Activated CD4-positive, alpha-beta memory T cell treated with anti-CD3 and anti-CD28 coated beads for 36 hours (primary cell): ENCODE measurements around the gene DNAJC15. TPM values are rescaled to one million over a fixed set of nuclear protein-coding genes. Genes with fewer than 3 reads are reported as not detected.
"Not testable (repeated sequence)": the region's sequence is repeated elsewhere in the genome, so short reads cannot be mapped to it uniquely, and the experiment has no call there.

Experiments used
- CTCF ChIA-PET: fragments of 350-600 bp; sonication (Branson Sonifier 250); formaldehyde crosslinking; loops from one replicate; lab custom pipeline; 2021; ENCODE audit warnings: antibody characterized with exemption, inconsistent platforms; lab: Charles Lee
- POLR2A ChIA-PET: fragments of 350-600 bp; sonication (Branson Sonifier 250); formaldehyde crosslinking; loops from one replicate; lab custom pipeline; 2021; ENCODE audit warnings: antibody characterized with exemption; lab: Charles Lee
- DNase-seq: peaks from one replicate; pipeline ENCODE4 v3.0.0-alpha.2; 2020
- H3K27ac Mint-ChIP-seq: one replicate; pipeline ENCODE4 v1.8.0; 2021; ENCODE audit warnings: mixed read lengths
- H3K27me3 Mint-ChIP-seq: one replicate; pipeline ENCODE4 v1.8.0; 2021; ENCODE audit warnings: mixed read lengths
- H3K36me3 Mint-ChIP-seq: one replicate; pipeline ENCODE4 v1.8.0; 2021; ENCODE audit warnings: mixed read lengths
- H3K4me1 Mint-ChIP-seq: one replicate; pipeline ENCODE4 v1.8.0; 2021; ENCODE audit warnings: low read depth, mixed read lengths
- H3K4me3 Mint-ChIP-seq: one replicate; pipeline ENCODE4 v1.8.0; 2021; ENCODE audit warnings: mild to moderate bottlenecking, mixed read lengths
- H3K9me3 Mint-ChIP-seq: one replicate; pipeline ENCODE4 v1.8.0; 2021; ENCODE audit warnings: mixed read lengths
- intact Hi-C: fragments of 100-400 bp; cut with micrococcal nuclease; formaldehyde crosslinking; loops from one replicate; pipeline ENCODE4 v1.15.1; 2023
- total RNA-seq, 2 experiments: library from RNA; stranded (reverse); gene quantifications; one replicate each; pipeline ENCODE4 v1.2.3, GENCODE V29; 2021

The DNAJC15 gene
- total RNA-seq, 2 experiments from 2014 or later: 16.4 to 17.4 TPM

- Mint-ChIP-seq H3K27me3 (no peaks in the 10 kb centered on the region), H3K9me3 (no peaks in the 10 kb centered on the region), H3K4me1 (peaks cover 60% of the 10 kb centered on the region), H3K27ac (no peak overlapping the region), H3K4me3 (no peak overlapping the region), H3K36me3 (peaks cover 6% of the 10 kb centered on the region)
- ChIA-PET CTCF (no interaction called here), POLR2A (no interaction called here)
- no peak for DNase-seq
- intact Hi-C loops: loop anchor here (5.0 to 10.0 kb wide), 3 partner anchors 551 to 751 kb away; no protein-coding TSS in a partner anchor
Measured at GRCh38 chr13:43046259-43046658, 22.9 kb downstream of the DNAJC15 start.

- intact Hi-C loops: loop anchor here (2.0 kb wide), 2 partner anchors 20 to 62 kb away; partner anchors contain the start of gene EPSTI1
- Mint-ChIP-seq H3K36me3 (peaks cover 12% of the 10 kb centered on the region), H3K4me3 (no peak overlapping the region), H3K4me1 (peaks cover 29% of the 10 kb centered on the region), H3K27me3 (no peaks in the 10 kb centered on the region), H3K27ac (no peak overlapping the region), H3K9me3 (no peaks in the 10 kb centered on the region)
- DNase-seq: peak; percentile 25
- POLR2A ChIA-PET: no interaction called here
- CTCF ChIA-PET: interaction anchor here (0.6 to 0.7 kb wide), 2 partner anchors 23 to 497 kb away, joined by 3 read pairs; no protein-coding TSS in a partner anchor
Measured at GRCh38 chr13:43054803-43055802, 31.7 kb downstream of the DNAJC15 start.

GRCh38 chr13:43057653-43058317, 34.4 kb downstream of the DNAJC15 start:
- intact Hi-C loops: loop anchor here (1.0 kb wide), 1 partner anchor 34 kb away; the partner anchor contains the start of gene DNAJC15
- Mint-ChIP-seq H3K4me1 (peaks cover 48% of the 10 kb centered on the region), H3K36me3 (peaks cover 11% of the 10 kb centered on the region), H3K27me3 (no peaks in the 10 kb centered on the region), H3K27ac (peak overlapping the region; percentile 70), H3K4me3 (no peak overlapping the region), H3K9me3 (no peaks in the 10 kb centered on the region)
- DNase-seq: peak; percentile 49
- POLR2A ChIA-PET: interaction anchor here (0.6 to 0.8 kb wide), 2 partner anchors 22 to 61 kb away, joined by 3 to 5 read pairs; no protein-coding TSS in a partner anchor
- CTCF ChIA-PET: interaction anchor here (0.6 to 1.6 kb wide), 4 partner anchors 33 to 88 kb away, joined by 3 to 4 read pairs (median 3); no protein-coding TSS in a partner anchor

GRCh38 chr13:43058318-43058674, 34.9 kb downstream of the DNAJC15 start:
- H3K4me3 Mint-ChIP-seq: no peak overlapping the region
- no peaks in the 10 kb centered on the region for H3K9me3 Mint-ChIP-seq

GRCh38 chr13:43058831-43059230, 35.4 kb downstream of the DNAJC15 start:
- Mint-ChIP-seq H3K27me3 (no peaks in the 10 kb centered on the region), H3K4me3 (no peak overlapping the region), H3K4me1 (peaks cover 52% of the 10 kb centered on the region), H3K27ac (no peak overlapping the region), H3K36me3 (peaks cover 6% of the 10 kb centered on the region), H3K9me3 (no peaks in the 10 kb centered on the region)
- POLR2A ChIA-PET: no interaction called here
- intact Hi-C loops: no loop called here
- DNase-seq: no peak
- CTCF ChIA-PET: no interaction called here

More at GRCh38 chr13:43058318-43058674, 34.9 kb downstream of the DNAJC15 start:
- CTCF ChIA-PET: interaction anchor here (0.6 kb wide), 1 partner anchor 67 kb away, joined by 3 read pairs; no protein-coding TSS in a partner anchor
- POLR2A ChIA-PET: interaction anchor here (0.6 to 0.8 kb wide), 2 partner anchors 21 to 61 kb away, joined by 3 to 5 read pairs; no protein-coding TSS in a partner anchor
- no peaks in the 10 kb centered on the region for H3K27me3 Mint-ChIP-seq
- H3K27ac Mint-ChIP-seq: peak overlapping the region; percentile 70
- peaks cover 50% of the 10 kb centered on the region for H3K4me1 Mint-ChIP-seq
- peak; percentile 58 for DNase-seq
- intact Hi-C loops: no loop called here
- H3K36me3 Mint-ChIP-seq: peaks cover 7% of the 10 kb centered on the region

GRCh38 chr13:43059779-43060178, 36.4 kb downstream of the DNAJC15 start:
- H3K4me1 Mint-ChIP-seq: peaks cover 52% of the 10 kb centered on the region
- H3K27ac Mint-ChIP-seq, H3K36me3 Mint-ChIP-seq, H3K27me3 Mint-ChIP-seq, H3K4me3 Mint-ChIP-seq, H3K9me3 Mint-ChIP-seq, CTCF ChIA-PET, POLR2A ChIA-PET, DNase-seq: not testable (repeated sequence)
- intact Hi-C loops: loop anchor here (5.0 kb wide), 1 partner anchor 87 kb away; no protein-coding TSS in a partner anchor

GRCh38 chr13:43060806-43061205, 37.4 kb downstream of the DNAJC15 start:
- POLR2A ChIA-PET: interaction anchor here (1.1 kb wide), 1 partner anchor 18 kb away, joined by 3 read pairs; no protein-coding TSS in a partner anchor

GRCh38 chr13:43061496-43062280, 38.3 kb downstream of the DNAJC15 start:
- H3K4me3 Mint-ChIP-seq: no peak overlapping the region
- no peaks in the 10 kb centered on the region for H3K9me3 Mint-ChIP-seq
- ChIA-PET CTCF (no interaction called here), POLR2A (interaction anchor here (1.1 kb wide), 1 partner anchor 19 kb away, joined by 3 read pairs; no protein-coding TSS in a partner anchor)
- H3K27me3 Mint-ChIP-seq: no peaks in the 10 kb centered on the region
- H3K27ac Mint-ChIP-seq: peak overlapping the region; percentile 3
- peak; percentile 29 for DNase-seq
- intact Hi-C loops: loop anchor here (1.0 to 5.0 kb wide), 3 partner anchors 19 to 89 kb away; no protein-coding TSS in a partner anchor
- H3K36me3 Mint-ChIP-seq: peaks cover 11% of the 10 kb centered on the region
- H3K4me1 Mint-ChIP-seq: peaks cover 46% of the 10 kb centered on the region

More at GRCh38 chr13:43060806-43061205, 37.4 kb downstream of the DNAJC15 start:
- H3K36me3 Mint-ChIP-seq, H3K9me3 Mint-ChIP-seq, H3K27ac Mint-ChIP-seq, DNase-seq, H3K27me3 Mint-ChIP-seq, H3K4me3 Mint-ChIP-seq, CTCF ChIA-PET: not testable (repeated sequence)
- intact Hi-C loops: loop anchor here (5.0 kb wide), 1 partner anchor 89 kb away; no protein-coding TSS in a partner anchor
- H3K4me1 Mint-ChIP-seq: peaks cover 52% of the 10 kb centered on the region

- Mint-ChIP-seq H3K4me1 (peaks cover 38% of the 10 kb centered on the region), H3K4me3 (no peak overlapping the region), H3K27ac (no peak overlapping the region), H3K36me3 (peaks cover 20% of the 10 kb centered on the region), H3K27me3 (no peaks in the 10 kb centered on the region), H3K9me3 (no peaks in the 10 kb centered on the region)
- CTCF ChIA-PET: interaction anchor here (0.7 kb wide), 1 partner anchor 14 kb away, joined by 5 read pairs; no protein-coding TSS in a partner anchor
- POLR2A ChIA-PET: no interaction called here
- intact Hi-C loops: no loop called here
- no peak for DNase-seq
Measured at GRCh38 chr13:43071824-43072223, 48.4 kb downstream of the DNAJC15 start.

GRCh38 chr13:43072394-43072793, 49.0 kb downstream of the DNAJC15 start:
- intact Hi-C loops: no loop called here
- ChIA-PET CTCF (interaction anchor here (0.7 kb wide), 1 partner anchor 13 kb away, joined by 5 read pairs; no protein-coding TSS in a partner anchor), POLR2A (no interaction called here)
- no peaks in the 10 kb centered on the region for H3K9me3 Mint-ChIP-seq
- no peak overlapping the region for H3K4me3 Mint-ChIP-seq
- no peaks in the 10 kb centered on the region for H3K27me3 Mint-ChIP-seq
- no peak overlapping the region for H3K27ac Mint-ChIP-seq
- no peak for DNase-seq
- peaks cover 42% of the 10 kb centered on the region for H3K4me1 Mint-ChIP-seq
- H3K36me3 Mint-ChIP-seq: peaks cover 20% of the 10 kb centered on the region
